H1 (cell line): ENCODE data around the gene OR9I1. TPM values are rescaled to one million over a fixed set of nuclear protein-coding genes. Genes with fewer than 3 reads are reported as not detected.

Experiments used
- CHD7 ChIP-seq: fragments of 300-600 bp; sonication (generic); IDR thresholded peaks from 2 replicates; pipeline ENCODE4 v1.7.1; 2012; ENCODE audit warnings: low read length, moderate library complexity, mild to moderate bottlenecking, inconsistent platforms; ENCODE audit not compliant: insufficient replicate concordance
- KDM1A ChIP-seq: fragments of 200-600, 300-600 bp; sonication (generic); IDR thresholded peaks from 2 replicates; pipeline ENCODE4 v1.7.1; 2016; ENCODE audit warnings: mild to moderate bottlenecking, low read length, borderline replicate concordance
- YY1 ChIP-seq: IDR thresholded peaks from 2 replicates; pipeline ENCODE4 v1.6.1; 2011; ENCODE audit warnings: low read depth, mild to moderate bottlenecking, low read length
- polyA plus RNA-seq, 7 experiments: library from polyadenylated mRNA; depleted of rRNA in 3 of 7; stranded (reverse) in 5 of 7; unstranded in 2 of 7; fragments of >200 nt in 5 of 7; fragments of 200-250 nt in 2 of 7; gene quantifications; 1 replicate in 5 of 7; 2 replicates in 1 of 7; 4 replicates in 1 of 7; pipeline versions ENCODE4 v1.2.1 to v1.2.3, GENCODE V29; 2011 to 2013; ENCODE audit warnings: missing spikeins in 2 of 7, mixed read lengths in 2 of 7
- total RNA-seq: library from RNA; stranded (reverse); fragmentation: NEBNext Ultra II Directional; extraction: Animal tissue kit (Norgen Biotek cat#: 25700); gene quantifications from 2 replicates; pipeline ENCODE4 v1.2.1, GENCODE V29; 2021

Gene OR9I1
- total and polyA plus RNA-seq, 2 of the 8 experiments (the other 6 are each of a cell fraction or from before 2014, with no cell fraction given): not detected

GRCh38 chr11:58086528-58086927 lies 38.8 kb downstream of the OR9I1 start (continued):
- no peak for TF ChIP-seq CHD7
- TF ChIP-seq YY1: no peak
- 0 out of 2 replicates have a peak, but pooled peaks have one; percentile 25 for TF ChIP-seq KDM1A
